H4 (cell line): Measurements from ENCODE around the gene PRCP. TPM values are rescaled to one million over a fixed set of nuclear protein-coding genes. Genes with fewer than 3 reads are reported as not detected.

ENCODE experiments used
- DNase-seq: peaks from one replicate; pipeline ENCODE4 v3.0.0-alpha.2; 2015; ENCODE audit warnings: low spot score
- total RNA-seq: library from RNA; depleted of rRNA; stranded (reverse); fragments of >200 nt; shearing (Covaris generic); gene quantifications from 2 replicates; pipeline ENCODE4 v1.2.3, GENCODE V29; 2014

The PRCP gene
- total RNA-seq, 1 experiment from 2014 or later: 91.7 TPM

DNA sequence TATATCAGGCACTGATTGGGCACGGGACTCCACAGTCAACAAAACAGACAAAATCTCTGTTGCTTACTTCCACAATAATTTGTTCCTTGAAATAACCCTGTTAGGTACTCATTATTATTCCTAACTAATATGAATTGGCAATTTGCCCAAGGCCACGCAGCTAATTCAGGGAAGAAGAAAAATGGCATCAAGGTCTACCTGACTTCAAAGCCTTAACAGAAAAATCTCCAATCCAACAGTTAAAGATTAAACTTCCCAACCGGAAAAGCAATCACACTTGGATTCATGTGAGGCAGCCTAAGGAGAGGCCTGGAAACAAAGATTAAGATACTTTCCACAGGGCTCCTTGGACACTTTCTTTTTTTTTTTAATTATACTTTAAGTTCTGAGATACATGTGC, 68.9 kb downstream of the PRCP start:
- no peak for DNase-seq

DNA sequence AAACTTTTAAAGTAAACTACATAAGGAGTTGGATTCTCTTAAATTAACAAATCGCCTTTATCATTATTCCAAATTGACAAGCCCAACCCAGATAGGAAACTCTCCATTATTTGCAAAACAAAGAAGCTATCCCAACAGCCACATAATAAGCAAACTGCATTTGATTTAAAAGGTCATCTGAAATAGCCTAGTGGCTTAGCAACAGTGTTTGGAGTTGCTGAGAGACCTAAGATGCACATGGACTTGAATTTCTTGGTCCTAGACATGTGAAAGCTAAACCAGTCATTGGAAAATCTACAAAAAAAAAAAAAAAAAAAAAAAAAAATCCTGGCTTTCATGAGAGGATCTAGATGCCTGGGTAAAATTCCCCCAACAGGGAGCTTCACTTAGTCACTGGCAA, 69.5 kb downstream of the PRCP start:
- no peak for DNase-seq

DNA sequence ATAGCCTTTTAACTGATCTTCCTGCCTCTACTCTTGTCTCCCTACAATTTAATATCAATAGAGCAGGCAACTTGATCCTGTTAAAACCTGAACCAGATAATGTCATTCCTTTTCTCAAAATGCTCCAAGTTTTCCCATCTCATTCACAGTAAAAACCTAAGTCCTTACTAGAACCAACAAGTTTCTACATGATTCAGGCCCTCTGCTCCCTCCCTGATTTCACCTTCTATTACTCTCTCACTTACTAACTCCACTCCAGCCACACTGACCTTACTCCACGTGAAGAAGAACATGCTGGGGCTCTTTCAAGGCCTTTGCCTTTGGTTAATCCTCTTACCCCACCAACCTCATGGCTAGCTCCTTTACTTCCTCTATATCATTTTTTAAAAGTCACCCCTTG, 71.1 kb downstream of the PRCP start:
- DNase-seq: no peak

DNA sequence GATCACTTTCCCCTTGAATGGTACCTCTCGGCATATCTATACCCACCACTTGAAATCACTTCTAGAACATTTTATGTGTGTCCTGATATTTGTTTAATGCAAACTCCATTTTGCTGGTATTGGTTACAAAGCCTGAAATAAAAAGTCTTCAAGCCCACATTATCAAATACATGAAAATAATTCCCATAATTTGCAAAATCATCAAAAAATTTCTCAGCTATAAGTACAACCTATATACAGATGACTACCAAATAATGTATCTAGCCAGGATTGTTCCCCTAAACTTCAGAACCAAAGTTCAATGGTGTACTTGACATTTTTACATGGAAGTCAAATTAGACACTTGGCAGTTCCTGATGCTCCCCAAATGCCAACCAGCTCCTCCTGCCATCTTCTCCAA, 71.8 kb downstream of the PRCP start:
- DNase-seq: no peak

DNA sequence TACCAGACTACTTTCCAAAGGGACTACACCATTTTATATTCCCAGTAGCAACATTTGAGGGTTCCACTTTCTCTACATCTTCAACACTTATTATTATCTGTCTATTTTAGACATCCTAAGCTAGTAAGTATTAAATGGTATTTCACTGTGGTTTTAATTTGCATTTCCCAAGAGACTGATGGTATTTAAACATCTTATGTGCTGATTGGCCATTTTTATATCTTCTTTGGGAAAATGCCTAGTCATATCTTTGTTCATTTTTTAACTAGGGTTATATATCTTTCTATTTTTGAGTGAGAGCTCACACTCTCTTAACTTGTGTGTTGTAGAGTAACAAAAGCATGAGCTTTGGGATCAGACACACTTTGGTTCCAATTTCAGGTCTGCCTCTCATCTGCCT, 73.7 kb downstream of the PRCP start:
- DNase-seq: no peak

DNA sequence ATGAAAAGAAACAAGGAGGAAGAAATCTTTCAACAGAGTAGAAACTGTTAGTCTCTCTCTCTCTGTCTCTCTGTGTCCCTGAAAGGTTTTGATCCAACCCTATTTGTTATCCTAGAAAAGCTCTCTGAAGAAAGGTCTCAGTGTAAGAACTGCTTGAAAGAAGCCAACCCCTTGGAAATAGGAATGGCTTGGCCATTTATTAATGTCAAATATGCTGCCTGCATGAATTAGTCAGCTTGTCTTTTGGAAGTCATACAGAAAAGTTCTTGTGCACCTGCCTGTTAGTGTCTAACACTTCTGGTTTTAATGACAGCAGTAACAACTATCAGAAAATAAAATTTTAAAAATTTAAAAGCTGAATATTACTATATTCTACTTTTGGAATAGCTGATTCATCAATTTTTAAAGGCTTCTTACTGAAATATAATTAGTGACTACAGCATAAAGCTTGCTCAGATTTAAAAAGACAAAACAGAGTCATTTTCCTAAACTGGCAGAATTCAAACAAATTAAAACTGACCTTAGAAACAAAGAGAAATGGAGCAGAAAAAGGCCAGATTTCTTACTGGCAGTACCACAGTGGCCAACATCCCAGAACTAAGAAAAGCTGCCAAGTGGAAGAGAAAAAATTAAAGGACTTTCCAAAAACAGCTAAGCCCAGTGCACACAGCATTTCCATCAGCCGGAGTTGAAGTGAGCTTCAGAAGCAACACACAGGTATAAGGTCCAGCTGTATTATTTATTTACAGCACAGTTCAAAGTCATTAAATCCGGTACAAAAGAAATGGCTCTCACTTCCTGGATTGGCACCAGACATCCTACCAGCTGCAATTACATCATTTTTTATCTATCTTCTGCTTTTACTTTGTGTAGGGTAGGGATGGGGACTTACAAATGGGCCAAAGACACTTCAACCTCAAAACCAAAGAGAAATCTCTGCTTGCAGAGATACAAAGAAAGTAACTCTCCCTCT, 76.3 kb downstream of the PRCP start:
- DNase-seq: no peak

DNA sequence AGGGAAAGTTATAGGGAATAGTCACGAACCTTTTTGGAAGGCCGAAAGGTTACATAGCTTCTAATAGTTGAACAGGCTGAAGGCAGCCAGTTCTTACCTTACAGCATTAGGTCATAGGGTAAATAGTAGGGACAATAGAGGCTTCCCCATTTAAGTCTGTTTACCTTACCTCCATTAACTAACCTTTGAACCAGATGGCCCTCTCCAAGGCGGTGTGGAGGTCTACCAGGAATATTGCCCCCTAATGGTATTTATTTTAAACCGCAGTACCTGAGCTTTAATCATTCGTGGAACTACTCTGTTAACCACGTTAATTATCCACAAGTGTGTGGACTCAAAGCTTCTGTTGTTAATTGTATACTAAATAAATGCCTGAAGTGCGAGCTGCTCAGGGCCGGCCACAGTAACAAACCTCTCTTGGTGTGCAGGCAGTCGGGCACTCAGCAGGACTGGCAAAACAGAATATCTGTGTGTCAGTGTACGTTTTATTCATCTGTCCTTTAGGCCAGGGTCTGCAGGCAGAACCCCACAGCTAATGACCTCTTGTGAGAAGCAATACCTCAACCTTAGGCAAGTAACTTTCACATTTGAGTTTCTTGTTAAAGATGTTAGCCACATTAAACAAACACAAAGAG, 81.7 kb downstream of the PRCP start:
- no peak for DNase-seq

DNA sequence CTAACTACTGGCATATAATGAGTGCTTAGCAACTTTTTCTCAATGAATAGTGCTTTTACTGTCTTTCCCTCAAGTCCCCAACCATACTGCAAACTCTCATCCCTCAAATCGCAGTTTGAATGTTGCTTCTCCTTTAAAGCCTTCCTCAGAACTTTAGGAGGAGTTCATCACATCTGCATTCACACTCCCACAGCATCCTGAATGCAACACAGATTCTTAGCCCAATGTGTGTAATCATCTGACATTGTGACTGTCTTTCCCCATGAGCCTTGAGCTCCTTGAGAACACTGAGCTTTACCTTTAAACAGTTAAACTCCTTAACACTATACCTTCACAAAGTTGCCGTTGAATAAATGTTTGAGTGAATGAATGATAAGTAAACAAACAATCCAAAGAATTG, 84.8 kb downstream of the PRCP start:
- no peak for DNase-seq

DNA sequence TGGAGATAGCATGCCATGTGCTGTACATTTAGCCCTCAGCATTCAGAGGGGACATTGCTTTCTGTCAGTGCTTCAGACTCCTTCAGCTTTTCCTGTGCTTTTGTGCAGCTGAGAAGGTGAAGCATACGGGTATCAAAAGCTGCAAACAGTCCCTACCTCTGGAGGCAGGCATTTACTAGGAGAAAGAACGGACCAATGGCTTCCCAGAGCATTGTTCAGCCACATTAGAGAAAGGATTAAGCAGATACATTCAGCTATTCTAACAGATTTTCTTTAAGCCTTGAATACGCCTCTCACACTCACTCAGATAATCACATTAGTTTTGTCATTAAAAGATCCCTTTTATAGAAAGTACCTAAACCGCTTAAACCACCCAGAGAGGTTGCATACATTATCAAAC, 85.9 kb downstream of the PRCP start:
- DNase-seq: no peak

DNA sequence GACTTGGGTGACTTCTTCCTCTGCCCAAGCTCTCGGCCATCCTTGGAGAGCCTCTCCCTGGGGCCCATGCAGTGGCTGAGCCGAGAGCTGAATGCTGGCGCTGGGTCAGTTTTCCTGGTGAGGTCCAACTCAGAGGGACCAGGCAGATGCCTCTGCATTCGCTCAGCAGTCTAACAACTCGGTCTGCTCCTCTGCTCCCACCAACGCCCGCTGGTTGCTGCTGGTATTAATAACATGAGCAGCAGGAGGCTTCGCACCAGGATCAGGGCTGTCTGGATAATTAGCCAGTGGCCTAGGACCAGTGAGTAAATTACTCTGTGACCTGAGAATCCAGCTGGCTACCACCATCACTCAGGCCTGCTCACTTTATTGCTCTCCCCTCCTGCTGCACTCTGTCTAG, 88.9 kb downstream of the PRCP start:
- DNase-seq: no peak

DNA sequence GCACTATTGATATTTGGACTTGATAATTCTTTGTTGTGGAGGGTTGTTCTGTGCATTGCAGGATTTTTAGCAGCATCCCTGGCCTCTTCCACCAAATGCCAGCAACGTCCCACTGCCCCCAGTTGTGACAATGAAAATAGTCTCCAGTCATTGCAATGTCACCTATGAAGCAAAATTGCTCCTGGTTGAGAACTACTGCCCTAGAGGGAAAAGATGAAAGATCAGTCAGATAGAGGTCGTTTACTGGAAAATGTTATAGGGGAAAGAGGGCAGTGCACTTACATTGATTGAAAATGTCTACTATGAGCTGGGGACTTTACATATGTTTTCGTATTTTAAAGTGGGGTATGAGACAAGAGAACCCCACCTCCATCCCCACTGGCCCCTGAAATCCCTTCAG, 89.5 kb downstream of the PRCP start:
- DNase-seq: no peak

DNA sequence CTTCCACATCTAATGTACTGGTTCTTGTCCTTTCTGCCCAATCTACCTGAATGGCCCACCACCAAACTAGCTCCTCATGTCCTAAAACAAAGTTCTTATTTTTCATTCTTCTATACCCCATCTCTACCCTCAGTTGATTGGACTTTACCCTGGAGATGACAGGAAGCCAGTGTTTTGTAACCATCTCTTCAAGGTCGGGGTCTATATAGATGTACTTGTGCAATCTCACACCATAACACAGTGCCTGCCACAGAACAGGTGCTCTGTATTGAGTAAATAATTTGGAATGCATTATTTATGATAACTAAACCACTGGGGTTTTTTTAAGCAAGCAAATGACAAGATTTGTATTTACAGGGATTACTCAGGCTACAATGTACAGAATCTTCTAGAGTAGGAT, 89.9 kb downstream of the PRCP start:
- DNase-seq: no peak

DNA sequence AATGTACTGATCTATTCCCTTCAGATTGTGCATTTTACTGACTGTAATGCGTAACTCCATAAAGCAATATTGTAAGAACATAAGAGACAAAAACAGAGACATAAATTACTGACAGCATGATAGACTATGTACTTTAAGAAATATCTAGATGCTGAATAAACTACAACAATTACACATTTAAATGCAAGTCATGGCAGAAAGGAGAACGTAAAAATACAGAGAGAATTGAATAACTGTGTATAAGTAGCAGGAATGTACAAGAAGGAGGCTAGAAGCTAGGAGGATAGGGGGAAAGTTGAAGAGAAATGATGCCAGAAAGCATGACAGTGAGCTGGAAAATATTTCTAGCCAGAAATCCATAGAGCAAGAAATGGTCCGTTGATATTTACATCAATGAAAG, 92.6 kb downstream of the PRCP start:
- DNase-seq: no peak

DNA sequence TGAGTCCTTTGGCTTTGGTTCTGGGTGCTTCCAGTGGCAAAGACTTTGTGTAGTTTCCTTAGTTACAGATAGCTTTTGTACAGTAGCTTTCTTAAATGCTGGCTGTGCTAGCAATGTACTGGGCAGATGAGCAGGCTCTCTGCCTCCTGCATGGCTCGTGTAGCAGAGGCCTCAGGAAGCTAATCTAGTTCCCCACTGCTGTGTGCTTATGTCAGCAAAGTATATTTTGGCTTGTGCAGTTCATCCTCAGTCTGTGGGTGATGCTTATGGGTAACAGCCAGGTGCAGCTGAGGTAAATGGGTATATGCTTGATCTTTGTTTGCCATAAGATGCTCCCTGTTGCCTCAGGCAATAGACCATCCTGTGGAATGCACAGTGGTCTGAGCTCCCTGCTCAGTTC, 97.5 kb downstream of the PRCP start:
- DNase-seq: no peak

DNA sequence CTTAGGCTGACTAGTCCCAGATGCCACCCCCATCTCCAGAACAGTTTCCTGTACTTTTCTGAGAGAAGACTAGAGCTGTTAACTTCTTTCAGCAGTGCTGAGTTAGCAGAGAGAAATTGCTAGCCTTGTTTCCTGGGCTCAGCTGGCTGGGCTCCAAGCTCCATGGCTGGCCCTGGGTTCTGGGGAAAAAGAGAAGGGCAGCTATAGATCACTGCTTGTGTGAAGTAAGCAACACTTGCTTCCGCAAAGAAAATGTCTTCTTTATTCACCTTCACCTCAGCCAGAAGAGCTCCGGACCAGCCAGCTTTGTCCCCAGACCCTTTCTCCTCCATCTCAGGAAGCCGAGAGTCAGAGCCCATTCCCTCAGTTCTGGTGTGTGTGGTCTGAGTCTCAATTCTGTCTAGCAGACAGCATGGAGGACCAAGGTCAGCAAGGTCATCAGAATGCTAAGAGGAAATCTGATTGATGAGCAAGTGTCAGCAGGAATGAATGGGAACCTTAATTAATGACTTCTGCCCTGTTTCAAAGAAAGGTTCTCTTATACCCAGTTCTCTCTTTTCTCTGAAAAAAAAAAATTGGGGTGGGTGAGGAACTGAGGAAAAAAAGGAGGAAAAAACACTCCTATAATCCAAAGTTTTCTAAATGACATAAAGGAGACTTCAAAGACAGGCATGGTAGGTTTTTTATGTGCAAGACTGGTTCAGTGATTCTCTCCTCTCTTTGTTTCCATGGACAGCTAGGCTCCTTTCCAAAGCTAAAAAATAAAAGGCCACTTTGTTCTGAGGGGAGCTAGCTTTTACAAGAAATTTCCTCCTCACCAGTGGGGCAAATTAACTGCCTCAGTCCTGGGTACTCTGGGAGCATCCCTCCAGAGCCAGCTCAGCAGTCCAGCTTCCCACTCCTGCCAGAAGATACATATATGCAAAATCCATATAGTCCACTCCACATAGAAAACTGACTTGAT, 103.0 kb downstream of the PRCP start:
- no peak for DNase-seq

DNA sequence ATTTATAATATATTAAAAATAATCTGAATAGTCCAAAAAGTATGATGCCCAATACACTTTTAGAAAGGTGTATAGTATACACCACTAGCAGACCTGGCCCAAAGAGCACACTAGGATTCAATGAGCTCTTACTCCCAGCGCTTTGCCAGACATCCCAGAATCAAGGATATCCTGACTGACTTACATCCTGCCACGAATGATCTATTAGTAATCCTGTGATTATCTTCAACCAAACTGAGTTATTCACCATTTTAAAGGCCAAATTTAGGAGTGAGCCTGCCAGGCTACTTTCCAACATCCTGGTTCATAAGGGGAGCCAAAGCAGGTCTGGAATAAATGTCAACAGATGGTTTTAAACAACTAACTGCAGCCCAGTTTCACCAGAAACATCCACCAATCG, 105.7 kb downstream of the PRCP start:
- no peak for DNase-seq

DNA sequence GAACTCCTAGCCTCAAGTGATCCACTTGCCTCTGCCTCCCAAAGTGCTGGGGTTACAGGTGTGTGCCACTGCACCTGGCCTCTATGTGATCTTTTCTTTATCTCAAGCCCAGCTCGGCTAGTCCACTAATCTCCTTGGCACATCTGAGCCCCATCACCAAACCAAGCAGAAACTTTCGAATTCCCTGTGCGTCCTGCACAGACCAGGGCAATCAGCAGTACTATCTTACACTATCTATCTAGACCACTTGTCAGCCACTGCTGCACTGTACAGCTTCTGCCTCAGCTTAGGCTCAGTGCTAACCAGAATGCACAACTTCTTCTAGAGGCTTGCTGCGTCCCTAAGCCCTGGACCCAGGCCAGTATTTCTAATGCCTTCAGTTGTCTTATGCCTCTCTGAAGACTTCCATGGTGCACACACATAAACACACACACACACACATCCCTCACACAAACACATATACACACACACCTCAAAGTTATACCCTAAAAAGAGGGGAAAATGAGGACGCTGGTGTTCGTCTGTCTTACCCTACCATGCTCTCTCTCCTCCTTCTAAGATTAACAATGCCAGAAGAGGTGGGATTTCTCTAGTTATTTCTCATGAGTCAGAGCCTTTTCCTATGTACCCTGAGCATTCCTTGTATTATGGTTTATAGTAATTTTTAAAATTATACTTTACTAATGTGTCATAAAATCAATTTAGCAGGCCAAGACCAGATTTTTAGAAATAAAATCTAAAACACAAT, 107.2 kb downstream of the PRCP start:
- DNase-seq: no peak

DNA sequence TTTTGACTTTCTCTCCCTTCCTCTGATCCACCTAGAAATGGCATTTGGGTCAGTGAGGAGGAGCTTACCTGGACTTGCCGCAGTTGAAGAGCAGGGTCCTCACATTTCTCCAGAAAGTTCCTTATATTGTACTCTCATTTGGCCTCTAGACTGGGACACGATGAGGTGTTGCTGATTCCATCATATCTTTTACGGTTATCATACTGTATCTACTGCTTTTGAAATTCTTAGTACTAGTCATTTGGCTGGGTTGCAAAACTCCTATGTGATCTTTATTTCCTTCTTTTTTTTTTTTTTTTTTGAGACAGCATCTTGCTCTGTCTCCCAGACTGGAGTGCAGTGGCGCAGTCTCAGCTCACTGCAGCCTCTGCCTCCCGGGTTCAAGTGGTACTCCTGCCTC, 107.9 kb downstream of the PRCP start:
- DNase-seq: no peak

DNA sequence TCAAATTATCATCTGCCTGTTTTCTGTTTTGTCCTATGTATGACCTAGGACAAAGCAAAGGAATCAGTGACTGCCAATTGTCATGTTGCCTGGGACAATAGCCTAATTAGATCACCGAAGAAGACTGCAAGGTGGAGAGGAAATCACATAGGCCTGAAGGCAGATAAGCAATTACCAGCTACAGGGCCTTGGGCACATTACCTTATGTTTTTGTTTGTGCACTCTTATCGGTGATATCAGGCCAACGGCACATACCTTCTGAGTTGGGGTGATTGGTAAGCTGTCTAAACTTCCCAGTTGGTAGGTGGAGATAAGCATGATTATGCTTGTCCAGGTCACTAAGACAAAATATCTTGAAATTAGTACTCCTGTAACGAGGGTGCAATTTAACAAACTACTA, 108.5 kb downstream of the PRCP start:
- DNase-seq: no peak

DNA sequence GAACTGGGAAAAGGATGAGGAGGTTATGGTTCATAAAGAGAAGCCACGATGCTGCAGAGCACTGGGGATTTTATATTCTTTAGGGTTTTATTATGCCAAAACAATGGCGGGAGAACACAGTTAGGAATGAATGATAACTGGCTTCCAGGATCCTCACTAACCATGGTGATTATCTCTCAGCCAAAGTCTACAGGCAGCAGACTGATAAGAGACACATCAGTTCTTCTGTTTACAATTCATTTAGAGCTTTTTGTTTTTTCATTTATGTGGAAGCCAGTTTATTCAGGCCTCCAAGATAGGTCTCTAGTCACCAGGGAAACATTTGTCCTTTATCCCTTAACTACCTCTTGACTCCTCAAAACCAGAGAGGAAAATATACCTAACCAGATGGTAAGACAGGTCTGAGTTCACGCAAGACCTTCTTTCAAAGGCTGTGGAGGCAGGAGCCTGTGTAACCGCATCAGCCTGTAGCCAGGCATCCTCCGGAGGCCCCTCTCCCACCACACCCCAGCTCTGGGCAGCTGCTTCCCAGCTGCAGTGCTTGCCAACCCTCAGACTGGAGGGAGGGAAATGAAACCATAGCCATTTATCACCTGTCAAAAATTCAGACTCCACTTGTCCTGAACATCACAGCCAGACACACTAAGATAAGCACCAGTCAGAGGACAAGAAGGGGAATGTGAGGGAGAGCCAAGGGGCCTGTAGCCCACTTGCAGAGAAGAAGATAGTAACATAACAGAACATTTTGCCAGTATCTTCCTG, 109.3 kb downstream of the PRCP start:
- DNase-seq: no peak

DNA sequence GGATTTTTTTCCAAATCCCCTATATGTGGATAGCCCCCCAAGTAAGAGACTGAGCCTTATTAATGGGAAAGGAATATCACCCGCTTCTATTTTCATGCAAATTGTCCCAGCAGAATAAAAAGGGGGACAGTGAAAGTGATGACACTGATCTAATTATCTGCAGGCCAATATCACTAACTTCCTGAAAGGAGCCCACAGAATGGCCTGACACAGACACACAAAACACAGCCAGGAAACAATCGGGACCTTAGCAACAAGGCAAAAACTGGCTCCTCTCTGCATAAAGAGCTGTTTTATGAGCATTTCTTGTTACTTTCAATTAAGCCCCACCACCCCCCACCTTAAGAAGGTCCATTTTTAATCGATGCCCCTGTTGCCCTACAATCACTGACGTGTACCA, 112.2 kb downstream of the PRCP start:
- DNase-seq: no peak
